Skin epidermis (tissue), 12 donors: ENCODE measurements around the gene TTC28.
A peak's percentile ranks its signal among the peaks of the same experiment; 100 is the strongest.

Source experiments
- H3K27ac ChIP-seq, 21 experiments: fragments of 200-600 bp; sonication (generic) in 11 of 21; one replicate each; pipeline ENCODE4 v1.5.0; 2020; ENCODE audit warnings: mild to moderate bottlenecking in 3 of 21, inconsistent platforms in 2 of 21, moderate library complexity in 2 of 21
- H3K4me3 ChIP-seq, 7 experiments: fragments of 200-600 bp; sonication (generic) in 2 of 7; one replicate each; pipeline ENCODE4 v1.5.0; 2020; ENCODE audit warnings: inconsistent platforms in 2 of 7, mild to moderate bottlenecking in 2 of 7, moderate library complexity in 1 of 7

TTC28 gene

GRCh38 chr22:28014211-28015045 lies 665.2 kb downstream of the TTC28 start:
- Histone ChIP-seq H3K27ac (peak overlapping the region in 1 of 21 experiments; percentile 44), H3K4me3 (no peak overlapping the region)

- Histone ChIP-seq H3K4me3 (no peak overlapping the region), H3K27ac (peak overlapping the region in 3 of 21 experiments; percentile 15 to 52 (median 42))
Observed at GRCh38 chr22:28013611-28014010, 666.0 kb downstream of the TTC28 start.

- H3K4me3 ChIP-seq, result no peak overlapping the region
- H3K27ac ChIP-seq, result peak overlapping the region in 5 of 21 experiments; percentile 11 to 52 (median 42)
Observed at GRCh38 chr22:28012832-28013460, 666.7 kb downstream of the TTC28 start.

- no peak overlapping the region for H3K4me3 ChIP-seq
- peak overlapping the region in 1 of 21 experiments; percentile 40 for H3K27ac ChIP-seq
Observed at GRCh38 chr22:28009272-28009827, 670.3 kb downstream of the TTC28 start.

- peak overlapping the region in 4 of 21 experiments; percentile 39 to 76 (median 52) for H3K27ac ChIP-seq
- H3K4me3 ChIP-seq, result no peak overlapping the region
Observed at GRCh38 chr22:28008649-28009048, 671.0 kb downstream of the TTC28 start.

- H3K4me3 ChIP-seq, result no peak overlapping the region
- H3K27ac ChIP-seq, result peak overlapping the region in 2 of 21 experiments; percentile 40 to 76
Observed at GRCh38 chr22:28008056-28008455, 671.6 kb downstream of the TTC28 start.

GRCh38 chr22:28006271-28006670 lies 673.4 kb downstream of the TTC28 start:
- no peak overlapping the region for H3K27ac ChIP-seq
- H3K4me3 ChIP-seq, result no peak overlapping the region

GRCh38 chr22:28005513-28005912 lies 674.1 kb downstream of the TTC28 start:
- Histone ChIP-seq H3K4me3 (no peak overlapping the region), H3K27ac (no peak overlapping the region)

GRCh38 chr22:28004021-28004420 lies 675.6 kb downstream of the TTC28 start:
- no peak overlapping the region for H3K27ac ChIP-seq
- no peak overlapping the region for H3K4me3 ChIP-seq

- Histone ChIP-seq H3K27ac (no peak overlapping the region), H3K4me3 (no peak overlapping the region)
Observed at GRCh38 chr22:28002863-28003565, 676.6 kb downstream of the TTC28 start.

- no peak overlapping the region for H3K4me3 ChIP-seq
- no peak overlapping the region for H3K27ac ChIP-seq
Observed at GRCh38 chr22:28002181-28002700, 677.4 kb downstream of the TTC28 start.

GRCh38 chr22:28001171-28001835 lies 678.3 kb downstream of the TTC28 start:
- Histone ChIP-seq H3K27ac (no peak overlapping the region), H3K4me3 (no peak overlapping the region)

GRCh38 chr22:28000361-28000760 lies 679.3 kb downstream of the TTC28 start:
- Histone ChIP-seq H3K27ac (no peak overlapping the region), H3K4me3 (no peak overlapping the region)

GRCh38 chr22:27999876-28000275 lies 679.8 kb downstream of the TTC28 start:
- H3K4me3 ChIP-seq, result no peak overlapping the region
- H3K27ac ChIP-seq, result no peak overlapping the region

- Histone ChIP-seq H3K27ac (no peak overlapping the region), H3K4me3 (no peak overlapping the region)
Observed at GRCh38 chr22:27998511-27999410, 680.9 kb downstream of the TTC28 start.

- Histone ChIP-seq H3K4me3 (no peak overlapping the region), H3K27ac (no peak overlapping the region)
Observed at GRCh38 chr22:27997538-27997937, 682.1 kb downstream of the TTC28 start.

- no peak overlapping the region for H3K4me3 ChIP-seq
- H3K27ac ChIP-seq, result peak overlapping the region in 1 of 21 experiments; percentile 8
Observed at GRCh38 chr22:27996981-27997380, 682.7 kb downstream of the TTC28 start.

- H3K27ac ChIP-seq, result peak overlapping the region in 1 of 21 experiments; percentile 8
- H3K4me3 ChIP-seq, result no peak overlapping the region
Observed at GRCh38 chr22:27996529-27996925, 683.1 kb downstream of the TTC28 start.
